Naive thymus-derived CD4-positive, alpha-beta T cell (primary cell): Measurements from ENCODE around the gene USP11. TPM values are rescaled to one million over a fixed set of nuclear protein-coding genes. Genes with fewer than 3 reads are reported as not detected.

ENCODE experiments used
- ATAC-seq: fragments of 150-1000 bp; cut with Tn5 transposase; 2 replicates; pipeline ENCODE4 v1.10.0; 2021; ENCODE audit warnings: mild to moderate bottlenecking, moderate library complexity
- CTCF ChIA-PET: fragments of 350-600 bp; sonication (Branson Sonifier 250); formaldehyde crosslinking; loops from one replicate; lab custom pipeline; 2021; ENCODE audit warnings: antibody characterized with exemption; lab: Charles Lee
- POLR2A ChIA-PET: fragments of 350-600 bp; sonication (Branson Sonifier 250); formaldehyde crosslinking; loops from one replicate; lab custom pipeline; 2021; ENCODE audit warnings: antibody characterized with exemption, inconsistent platforms; lab: Charles Lee
- DNase-seq, 9 donors: peaks; one replicate each; pipeline versions ENCODE4 v3.0.0 to v3.0.0-alpha.2; 2020 to 2022; ENCODE audit warnings: mixed read lengths in 1 of 9
- H3K27ac ChIP-seq: one replicate; pipeline ENCODE4 v1.7.0; 2013; ENCODE audit warnings: mild to moderate bottlenecking, low read depth, low read length, moderate library complexity
- H3K27me3 ChIP-seq, 2 donors: one replicate each; pipeline ENCODE4 v1.7.0; 2013; ENCODE audit warnings: low read length in 2 of 2, mild to moderate bottlenecking in 2 of 2, moderate library complexity in 2 of 2; ENCODE audit not compliant: control insufficient read depth in 2 of 2, insufficient read depth in 2 of 2
- H3K36me3 ChIP-seq, 3 experiments: 1 replicate in 2 of 3; 2 replicates in 1 of 3; pipeline ENCODE4 v1.7.0; 2013; ENCODE audit warnings: low read length in 3 of 3, mild to moderate bottlenecking in 3 of 3, moderate library complexity in 1 of 3; ENCODE audit not compliant: insufficient read depth in 3 of 3, control insufficient read depth in 2 of 3
- H3K4me1 ChIP-seq, 2 donors: one replicate each; pipeline ENCODE4 v1.7.0; 2013; ENCODE audit warnings: low read length in 2 of 2, mild to moderate bottlenecking in 2 of 2, moderate library complexity in 1 of 2; ENCODE audit not compliant: control insufficient read depth in 2 of 2, insufficient read depth in 2 of 2
- H3K4me3 ChIP-seq: 2 replicates; pipeline ENCODE4 v1.7.0; 2013; ENCODE audit warnings: mild to moderate bottlenecking, low read length
- H3K9me3 ChIP-seq, 3 experiments: 1 replicate in 2 of 3; 2 replicates in 1 of 3; pipeline ENCODE4 v1.7.0; 2013; ENCODE audit warnings: low read length in 3 of 3; ENCODE audit not compliant: control insufficient read depth in 2 of 3
- H3K27ac Mint-ChIP-seq, 9 donors: one replicate each; pipeline ENCODE4 v1.8.0; 2020 to 2022; ENCODE audit warnings: mixed read lengths in 9 of 9, mild to moderate bottlenecking in 8 of 9, moderate library complexity in 5 of 9, inconsistent platforms in 2 of 9
- H3K27me3 Mint-ChIP-seq, 5 donors: one replicate each; pipeline ENCODE4 v1.8.0; 2021 to 2022; ENCODE audit warnings: mixed read lengths in 5 of 5, mild to moderate bottlenecking in 1 of 5
- H3K36me3 Mint-ChIP-seq, 5 donors: one replicate each; pipeline ENCODE4 v1.8.0; 2020 to 2022; ENCODE audit warnings: mixed read lengths in 5 of 5, mild to moderate bottlenecking in 3 of 5, inconsistent platforms in 1 of 5
- H3K4me1 Mint-ChIP-seq, 7 donors: one replicate each; pipeline ENCODE4 v1.8.0; 2020 to 2022; ENCODE audit warnings: mixed read lengths in 7 of 7, mild to moderate bottlenecking in 3 of 7, inconsistent platforms in 1 of 7
- H3K4me3 Mint-ChIP-seq, 10 donors: one replicate each; pipeline ENCODE4 v1.8.0; 2020 to 2022; ENCODE audit warnings: mild to moderate bottlenecking in 10 of 10, mixed read lengths in 10 of 10, moderate library complexity in 6 of 10, inconsistent platforms in 2 of 10
- H3K9me3 Mint-ChIP-seq, 11 donors: one replicate each; pipeline ENCODE4 v1.8.0; 2020 to 2022; ENCODE audit warnings: mixed read lengths in 11 of 11, mild to moderate bottlenecking in 4 of 11, inconsistent platforms in 1 of 11, moderate library complexity in 1 of 11
- intact Hi-C, 2 donors: fragments of 100-400 bp; cut with micrococcal nuclease; formaldehyde crosslinking; loops; one replicate each; pipeline ENCODE4 v1.15.1; 2023
- polyA plus RNA-seq, 2 donors: library from polyadenylated mRNA; unstranded; fragments of 300-500 nt; fragmentation: Illumina TruSeq; gene quantifications; one replicate each; pipeline ENCODE4 v1.2.3, GENCODE V29; 2021
- total RNA-seq, 6 experiments: library from RNA in 5 of 6; stranded (reverse) in 5 of 6; gene quantifications; 1 replicate in 5 of 6; 2 replicates in 1 of 6; pipeline ENCODE4 v1.2.3 and lab custom pipeline; 2021 to 2026

The USP11 gene
- total and polyA plus RNA-seq, 7 experiments from 2014 or later: 21.3 to 101 (median 77.0) TPM

- Mint-ChIP-seq H3K27ac (peak overlapping the region; percentile 38 to 100 (median 94)), H3K9me3 (peaks cover 0 to 5% (median 0%) of the 10 kb centered on the region in 11 donors), H3K4me1 (peaks cover 19 to 75% (median 49%) of the 10 kb centered on the region in 7 donors), H3K27me3 (no peaks in the 10 kb centered on the region), H3K36me3 (peaks cover 0 to 48% (median 7%) of the 10 kb centered on the region in 5 donors), H3K4me3 (peak overlapping the region; percentile 79 to 100 (median 98))
- H3K36me3 ChIP-seq: peaks cover 10 to 38% (median 19%) of the 10 kb centered on the region in 3 experiments
- no peaks in the 10 kb centered on the region for H3K9me3 ChIP-seq
- H3K4me3 ChIP-seq: no peak overlapping the region
- no peaks in the 10 kb centered on the region for H3K27me3 ChIP-seq
- H3K27ac ChIP-seq: peak overlapping the region; percentile 56
- ATAC-seq: no peak
- no peak for DNase-seq
- POLR2A ChIA-PET: no interaction called here
- CTCF ChIA-PET: interaction anchor here (0.6 kb wide), 1 partner anchor 187 kb away, joined by 4 read pairs; no protein-coding TSS in a partner anchor
- intact Hi-C loops: loop anchor here in 1 of 2 donors (10.0 kb wide), 1 partner anchor 639 kb away; the partner anchor contains the start of gene ZNF81
- H3K4me1 ChIP-seq: peaks cover 16 to 25% of the 10 kb centered on the region in 2 donors
Measured at GRCh38 chrX:47196098-47196497, 36.7 kb upstream of the USP11 start.

DNA sequence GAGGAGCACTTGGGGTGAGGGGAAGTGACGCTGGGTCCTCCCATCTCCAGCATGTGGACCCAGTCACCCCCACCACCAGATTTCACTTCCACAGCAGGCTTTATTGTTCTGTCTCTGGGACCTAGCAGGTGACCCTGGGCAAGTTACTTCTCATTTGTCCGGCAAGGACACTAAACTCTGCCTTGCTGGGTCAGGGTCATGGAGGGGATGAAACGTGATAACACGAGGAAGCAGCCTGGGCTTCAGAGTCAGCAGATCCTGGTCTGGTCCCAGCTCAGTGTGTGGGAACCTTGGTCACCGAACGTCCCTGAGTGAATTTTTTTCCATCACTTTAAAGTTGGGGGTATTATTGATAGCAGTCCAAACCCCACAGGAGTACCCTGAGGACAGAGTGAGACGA is 35.3 kb upstream of the USP11 start:
- Mint-ChIP-seq H3K4me3 (peak overlapping the region; percentile 16 to 99 (median 87)), H3K27me3 (no peaks in the 10 kb centered on the region), H3K36me3 (peaks cover 0 to 62% (median 15%) of the 10 kb centered on the region in 5 donors), H3K4me1 (peaks cover 19 to 66% (median 47%) of the 10 kb centered on the region in 7 donors), H3K27ac (peak overlapping the region in 6 of 9 donors; percentile 38 to 100 (median 92)), H3K9me3 (peaks cover 0 to 5% (median 0%) of the 10 kb centered on the region in 11 donors)
- H3K27ac ChIP-seq: no peak overlapping the region
- H3K4me3 ChIP-seq: no peak overlapping the region
- ChIA-PET POLR2A (interaction anchor here (1.4 kb wide), 1 partner anchor 20 kb away, joined by 3 read pairs; no protein-coding TSS in a partner anchor), CTCF (interaction anchor here (0.5 to 0.6 kb wide), 2 partner anchors 188 to 368 kb away, joined by 3 to 4 read pairs; no protein-coding TSS in a partner anchor)
- ATAC-seq (no peak), DNase-seq (no peak)
- no peaks in the 10 kb centered on the region for H3K27me3 ChIP-seq
- H3K9me3 ChIP-seq: no peaks in the 10 kb centered on the region
- H3K4me1 ChIP-seq: peaks cover 16 to 25% of the 10 kb centered on the region in 2 donors
- H3K36me3 ChIP-seq: peaks cover 17 to 52% (median 27%) of the 10 kb centered on the region in 3 experiments
- intact Hi-C loops: loop anchor here in 1 of 2 donors (10.0 kb wide), 1 partner anchor 637 kb away; the partner anchor contains the start of gene ZNF81

DNA sequence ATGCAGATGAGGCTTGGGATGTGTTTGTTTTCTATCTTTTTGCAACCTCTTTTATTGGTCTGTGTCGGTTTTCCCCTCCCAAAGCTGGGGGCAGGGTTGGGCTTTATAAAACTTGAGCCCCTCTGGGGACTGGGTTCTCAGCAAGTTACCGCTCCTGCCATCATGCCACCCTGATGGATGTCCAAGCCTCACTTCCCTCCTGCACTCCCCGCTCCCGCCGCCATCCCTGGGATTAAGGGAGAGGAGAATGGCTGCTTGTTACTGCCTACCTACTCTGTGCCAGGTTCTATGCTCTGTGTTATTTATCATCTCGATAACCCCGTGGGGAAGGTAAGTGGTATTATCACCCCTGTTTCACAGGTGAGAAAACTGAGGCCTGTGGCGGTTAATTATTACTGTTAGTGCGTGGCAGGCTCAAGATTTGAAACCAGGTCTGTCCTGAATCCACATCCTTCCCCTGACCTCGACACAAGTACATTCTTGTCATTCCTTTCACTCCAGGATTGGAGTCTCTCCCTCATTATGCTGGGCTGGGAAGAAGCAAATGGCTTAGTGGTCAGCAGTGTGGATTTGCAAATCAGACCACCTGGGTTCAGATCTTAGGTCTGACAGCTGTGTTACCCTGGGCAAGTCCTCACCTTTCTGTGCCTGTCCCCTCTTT is 34.7 kb upstream of the USP11 start:
- no peaks in the 10 kb centered on the region for H3K27me3 Mint-ChIP-seq
- no peak for ATAC-seq
- intact Hi-C loops: loop anchor here in 1 of 2 donors (10.0 kb wide), 1 partner anchor 637 kb away; the partner anchor contains the start of gene ZNF81
- Histone ChIP-seq H3K9me3 (no peaks in the 10 kb centered on the region), H3K27me3 (no peaks in the 10 kb centered on the region), H3K4me1 (peaks cover 14 to 22% of the 10 kb centered on the region in 2 donors), H3K4me3 (no peak overlapping the region), H3K36me3 (peaks cover 17 to 59% (median 27%) of the 10 kb centered on the region in 3 experiments), H3K27ac (no peak overlapping the region)
- peaks cover 0 to 68% (median 15%) of the 10 kb centered on the region in 5 donors for H3K36me3 Mint-ChIP-seq
- POLR2A ChIA-PET: interaction anchor here (0.5 kb wide), 1 partner anchor 62 kb away, joined by 3 read pairs; no protein-coding TSS in a partner anchor
- peak overlapping the region in 1 of 9 donors; percentile 78 for H3K27ac Mint-ChIP-seq
- peaks cover 0 to 5% (median 0%) of the 10 kb centered on the region in 11 donors for H3K9me3 Mint-ChIP-seq
- H3K4me3 Mint-ChIP-seq: peak overlapping the region in 2 of 10 donors; percentile 34 to 40
- CTCF ChIA-PET: no interaction called here
- peaks cover 18 to 60% (median 41%) of the 10 kb centered on the region in 7 donors for H3K4me1 Mint-ChIP-seq
- DNase-seq: no peak

- Mint-ChIP-seq H3K36me3 (peaks cover 0 to 72% (median 14%) of the 10 kb centered on the region in 5 donors), H3K9me3 (peaks cover 0 to 5% (median 0%) of the 10 kb centered on the region in 11 donors), H3K4me3 (peak overlapping the region in 2 of 10 donors; percentile 40 to 65), H3K27ac (peak overlapping the region in 2 of 9 donors; percentile 20 to 78), H3K27me3 (no peaks in the 10 kb centered on the region), H3K4me1 (peaks cover 14 to 55% (median 36%) of the 10 kb centered on the region in 7 donors)
- Histone ChIP-seq H3K36me3 (peaks cover 17 to 64% (median 27%) of the 10 kb centered on the region in 3 experiments), H3K9me3 (no peaks in the 10 kb centered on the region), H3K4me1 (peaks cover 13 to 19% of the 10 kb centered on the region in 2 donors), H3K27ac (no peak overlapping the region), H3K27me3 (no peaks in the 10 kb centered on the region), H3K4me3 (no peak overlapping the region)
- ATAC-seq (no peak), DNase-seq (no peak)
- ChIA-PET POLR2A (interaction anchor here (0.5 kb wide), 1 partner anchor 62 kb away, joined by 3 read pairs; no protein-coding TSS in a partner anchor), CTCF (no interaction called here)
- intact Hi-C loops: loop anchor here in 1 of 2 donors (10.0 kb wide), 1 partner anchor 636 kb away; the partner anchor contains the start of gene ZNF81
Measured at GRCh38 chrX:47198687-47199080, 34.1 kb upstream of the USP11 start.

DNA sequence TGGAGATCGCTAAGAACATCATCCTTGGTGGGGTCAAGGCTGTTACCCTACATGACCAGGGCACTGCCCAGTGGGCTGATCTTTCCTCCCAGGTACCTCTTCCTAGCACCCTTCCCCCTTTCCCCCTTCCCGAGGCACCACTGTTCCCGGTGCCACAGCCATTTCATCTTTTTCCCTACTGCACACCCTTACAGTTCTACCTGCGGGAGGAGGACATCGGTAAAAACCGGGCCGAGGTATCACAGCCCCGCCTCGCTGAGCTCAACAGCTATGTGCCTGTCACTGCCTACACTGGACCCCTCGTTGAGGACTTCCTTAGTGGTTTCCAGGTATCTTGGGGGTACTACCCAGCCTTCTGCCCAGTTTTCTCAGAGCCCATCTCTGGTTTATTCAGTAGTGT is 33.5 kb upstream of the USP11 start:
- peaks cover 17 to 64% (median 27%) of the 10 kb centered on the region in 3 experiments for H3K36me3 ChIP-seq
- Mint-ChIP-seq H3K4me3 (no peak overlapping the region), H3K27ac (no peak overlapping the region), H3K27me3 (no peaks in the 10 kb centered on the region), H3K4me1 (peaks cover 14 to 51% (median 34%) of the 10 kb centered on the region in 7 donors), H3K9me3 (peaks cover 0 to 5% (median 0%) of the 10 kb centered on the region in 11 donors), H3K36me3 (peaks cover 0 to 78% (median 14%) of the 10 kb centered on the region in 5 donors)
- no peaks in the 10 kb centered on the region for H3K9me3 ChIP-seq
- no peak overlapping the region for H3K27ac ChIP-seq
- intact Hi-C loops: loop anchor here in 1 of 2 donors (10.0 kb wide), 1 partner anchor 636 kb away; the partner anchor contains the start of gene ZNF81
- no peaks in the 10 kb centered on the region for H3K27me3 ChIP-seq
- no peak for DNase-seq
- ChIA-PET CTCF (interaction anchor here (1.0 kb wide), 1 partner anchor 185 kb away, joined by 4 read pairs; no protein-coding TSS in a partner anchor), POLR2A (interaction anchor here (0.6 kb wide), 1 partner anchor 188 kb away, joined by 3 read pairs; no protein-coding TSS in a partner anchor)
- H3K4me3 ChIP-seq: no peak overlapping the region
- ATAC-seq: no peak
- H3K4me1 ChIP-seq: peaks cover 13 to 19% of the 10 kb centered on the region in 2 donors
